ENCODE measurements around the gene BMPER.

BMPER gene

DNA sequence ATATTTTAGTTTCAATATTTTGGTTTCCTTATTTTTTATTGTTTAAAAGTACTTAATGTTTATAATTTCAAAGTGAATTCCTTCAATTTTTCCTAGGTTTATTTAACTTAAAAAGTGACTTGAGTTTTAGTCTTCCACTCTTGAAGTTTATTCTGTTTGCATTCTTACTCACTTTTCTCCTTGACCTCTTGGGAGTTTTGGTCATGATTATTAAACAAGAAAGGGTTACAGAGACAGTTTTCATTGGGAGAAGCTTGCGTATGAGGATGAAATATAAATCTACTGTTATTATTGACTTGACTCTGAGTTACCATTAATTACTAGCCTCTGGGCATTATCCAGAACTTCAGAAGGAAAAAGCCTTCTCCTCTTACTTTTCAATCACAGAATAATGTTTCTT, 216.0 kb downstream of the BMPER start:
- Histone ChIP-seq H3K27me3 (ENCODE audit: control insufficient read depth in 1 of 2, insufficient read depth in 2 of 2, low read length in 2 of 2) (no peaks in the 10 kb centered on the region), H3K9ac (ENCODE audit: low read length) (no peak overlapping the region), H3K9me3 (ENCODE audit: low read length) (no peaks in the 10 kb centered on the region), H3K27ac (ENCODE audit: low read depth, low read length) (no peak overlapping the region), H3K4me1 (ENCODE audit: insufficient read depth, low read length) (no peaks in the 10 kb centered on the region), H3K4me3 (ENCODE audit: low read depth in 1 of 2, low read length in 2 of 2) (no peak overlapping the region), H3K36me3 (ENCODE audit: insufficient read depth, low read length) (no peaks in the 10 kb centered on the region)

DNA sequence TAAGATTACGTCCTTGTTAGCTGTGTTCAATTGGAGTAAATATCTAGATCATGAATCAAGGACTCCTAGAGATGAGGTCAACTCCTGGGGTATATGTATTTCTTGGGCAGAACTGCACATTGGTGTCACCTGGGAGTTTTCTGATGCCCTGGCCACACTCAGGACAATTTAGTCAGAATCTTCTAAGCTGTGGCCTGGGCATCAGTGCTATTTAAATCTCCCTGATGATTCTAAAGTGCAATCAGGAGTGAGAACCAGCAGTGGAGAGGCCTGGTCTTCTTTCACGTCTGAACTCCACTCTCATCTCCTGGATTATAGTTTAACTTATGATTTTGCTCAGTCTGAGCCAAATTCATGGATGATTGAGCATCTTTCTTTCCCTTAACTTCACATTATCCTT, 218.0 kb downstream of the BMPER start:
- Histone ChIP-seq H3K9me3 (ENCODE audit: low read length) (no peaks in the 10 kb centered on the region), H3K4me3 (ENCODE audit: low read depth in 1 of 2, low read length in 2 of 2) (no peak overlapping the region), H3K27me3 (ENCODE audit: control insufficient read depth in 1 of 2, insufficient read depth in 2 of 2, low read length in 2 of 2) (no peaks in the 10 kb centered on the region), H3K36me3 (ENCODE audit: insufficient read depth, low read length) (no peaks in the 10 kb centered on the region), H3K4me1 (ENCODE audit: insufficient read depth, low read length) (no peaks in the 10 kb centered on the region), H3K27ac (ENCODE audit: low read depth, low read length) (no peak overlapping the region), H3K9ac (ENCODE audit: low read length) (no peak overlapping the region)

- Histone ChIP-seq H3K36me3 (ENCODE audit: insufficient read depth, low read length) (no peaks in the 10 kb centered on the region), H3K27ac (ENCODE audit: low read depth, low read length) (no peak overlapping the region), H3K9ac (ENCODE audit: low read length) (no peak overlapping the region), H3K4me3 (ENCODE audit: low read depth in 1 of 2, low read length in 2 of 2) (no peak overlapping the region), H3K9me3 (ENCODE audit: low read length) (no peaks in the 10 kb centered on the region), H3K27me3 (ENCODE audit: control insufficient read depth in 1 of 2, insufficient read depth in 2 of 2, low read length in 2 of 2) (no peaks in the 10 kb centered on the region), H3K4me1 (ENCODE audit: insufficient read depth, low read length) (no peaks in the 10 kb centered on the region)
Observed at GRCh38 chr7:34124765-34125164, 219.4 kb downstream of the BMPER start.

- H3K4me1 ChIP-seq (ENCODE audit: insufficient read depth, low read length), result no peaks in the 10 kb centered on the region
- H3K9ac ChIP-seq (ENCODE audit: low read length), result no peak overlapping the region
- no peak overlapping the region for H3K27ac ChIP-seq (ENCODE audit: low read depth, low read length)
- no peaks in the 10 kb centered on the region for H3K27me3 ChIP-seq (ENCODE audit: control insufficient read depth in 1 of 2, insufficient read depth in 2 of 2, low read length in 2 of 2)
- H3K9me3 ChIP-seq (ENCODE audit: low read length), result no peaks in the 10 kb centered on the region
- no peak overlapping the region for H3K4me3 ChIP-seq (ENCODE audit: low read depth in 1 of 2, low read length in 2 of 2)
- no peaks in the 10 kb centered on the region for H3K36me3 ChIP-seq (ENCODE audit: insufficient read depth, low read length)
Observed at GRCh38 chr7:34128762-34129161, 223.4 kb downstream of the BMPER start.

DNA sequence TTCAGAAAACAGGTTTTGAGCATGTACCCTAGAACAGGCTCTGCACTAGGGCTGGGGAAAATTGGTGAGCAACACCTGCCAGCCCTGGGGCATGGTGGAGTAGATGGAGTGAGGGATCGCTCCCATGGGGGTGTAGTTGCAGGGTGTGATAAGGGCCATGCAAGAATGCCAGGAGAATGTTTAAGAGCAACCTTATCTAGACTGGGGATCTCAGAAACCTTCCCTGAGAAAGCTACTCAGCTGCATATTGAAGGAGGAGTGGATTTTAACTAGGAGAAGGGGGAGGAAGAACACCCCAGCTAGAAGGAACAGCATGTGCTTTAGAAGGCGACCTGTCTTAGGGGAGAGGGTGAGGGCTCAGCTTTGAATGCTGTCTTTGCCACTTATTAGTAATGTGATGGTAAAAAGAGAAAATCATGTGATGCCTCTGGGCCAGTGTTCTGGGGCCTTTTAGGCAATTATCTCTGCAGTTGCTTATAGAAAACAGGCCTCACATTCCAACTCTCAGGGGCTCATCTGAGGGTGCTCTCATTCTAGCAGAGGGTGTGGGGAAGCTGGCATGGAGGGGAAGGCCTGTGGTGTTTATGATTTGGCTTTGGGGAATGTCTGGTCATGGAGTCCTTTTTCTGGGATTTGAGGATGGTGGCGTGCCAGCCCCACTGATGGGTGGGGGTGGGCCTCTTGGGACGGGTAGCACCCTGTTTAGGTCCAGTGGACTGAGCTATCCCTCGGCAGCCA, 225.4 kb downstream of the BMPER start:
- no peaks in the 10 kb centered on the region for H3K36me3 ChIP-seq (ENCODE audit: insufficient read depth, low read length)
- no peaks in the 10 kb centered on the region for H3K4me1 ChIP-seq (ENCODE audit: insufficient read depth, low read length)
- no peaks in the 10 kb centered on the region for H3K27me3 ChIP-seq (ENCODE audit: control insufficient read depth in 1 of 2, insufficient read depth in 2 of 2, low read length in 2 of 2)
- no peak overlapping the region for H3K4me3 ChIP-seq (ENCODE audit: low read depth in 1 of 2, low read length in 2 of 2)
- H3K27ac ChIP-seq (ENCODE audit: low read depth, low read length), result no peak overlapping the region
- no peak overlapping the region for H3K9ac ChIP-seq (ENCODE audit: low read length)
- no peaks in the 10 kb centered on the region for H3K9me3 ChIP-seq (ENCODE audit: low read length)

DNA sequence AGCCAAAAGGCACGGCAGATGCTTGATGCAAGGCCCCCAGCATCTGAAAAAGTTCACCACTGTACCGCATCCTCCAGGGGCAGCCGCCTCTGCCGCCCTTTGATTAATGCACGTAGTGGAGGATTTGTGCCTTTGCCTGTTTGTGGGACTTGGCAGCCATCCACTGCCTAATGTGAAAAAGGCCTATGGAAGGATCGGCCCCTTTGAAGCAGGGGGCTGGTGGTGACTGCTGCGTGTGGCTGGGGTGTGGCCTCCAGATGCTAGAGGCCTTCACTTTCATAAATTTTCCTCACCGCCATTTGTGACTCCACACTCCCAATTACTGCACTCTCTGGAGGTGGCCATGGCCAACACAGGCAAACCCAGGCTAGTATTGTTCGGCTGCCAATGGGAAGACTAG, 226.0 kb downstream of the BMPER start:
- no peaks in the 10 kb centered on the region for H3K27me3 ChIP-seq (ENCODE audit: control insufficient read depth in 1 of 2, insufficient read depth in 2 of 2, low read length in 2 of 2)
- H3K4me3 ChIP-seq (ENCODE audit: low read depth in 1 of 2, low read length in 2 of 2), result no peak overlapping the region
- H3K36me3 ChIP-seq (ENCODE audit: insufficient read depth, low read length), result no peaks in the 10 kb centered on the region
- H3K27ac ChIP-seq (ENCODE audit: low read depth, low read length), result no peak overlapping the region
- H3K9ac ChIP-seq (ENCODE audit: low read length), result no peak overlapping the region
- no peaks in the 10 kb centered on the region for H3K9me3 ChIP-seq (ENCODE audit: low read length)
- H3K4me1 ChIP-seq (ENCODE audit: insufficient read depth, low read length), result no peaks in the 10 kb centered on the region

GRCh38 chr7:34133356-34133982, 228.1 kb downstream of the BMPER start:
- Histone ChIP-seq H3K27me3 (ENCODE audit: control insufficient read depth in 1 of 2, insufficient read depth in 2 of 2, low read length in 2 of 2) (no peaks in the 10 kb centered on the region), H3K4me3 (ENCODE audit: low read depth in 1 of 2, low read length in 2 of 2) (no peak overlapping the region), H3K4me1 (ENCODE audit: insufficient read depth, low read length) (no peaks in the 10 kb centered on the region), H3K9ac (ENCODE audit: low read length) (no peak overlapping the region), H3K27ac (ENCODE audit: low read depth, low read length) (no peak overlapping the region), H3K9me3 (ENCODE audit: low read length) (no peaks in the 10 kb centered on the region), H3K36me3 (ENCODE audit: insufficient read depth, low read length) (no peaks in the 10 kb centered on the region)

- Histone ChIP-seq H3K9me3 (ENCODE audit: low read length) (no peaks in the 10 kb centered on the region), H3K4me3 (ENCODE audit: low read depth in 1 of 2, low read length in 2 of 2) (no peak overlapping the region), H3K27me3 (ENCODE audit: control insufficient read depth in 1 of 2, insufficient read depth in 2 of 2, low read length in 2 of 2) (no peaks in the 10 kb centered on the region), H3K36me3 (ENCODE audit: insufficient read depth, low read length) (no peaks in the 10 kb centered on the region), H3K9ac (ENCODE audit: low read length) (no peak overlapping the region), H3K27ac (ENCODE audit: low read depth, low read length) (no peak overlapping the region), H3K4me1 (ENCODE audit: insufficient read depth, low read length) (no peaks in the 10 kb centered on the region)
Observed at GRCh38 chr7:34133983-34134782, 228.8 kb downstream of the BMPER start.

- Histone ChIP-seq H3K4me3 (ENCODE audit: low read depth in 1 of 2, low read length in 2 of 2) (no peak overlapping the region), H3K4me1 (ENCODE audit: insufficient read depth, low read length) (no peaks in the 10 kb centered on the region), H3K27me3 (ENCODE audit: control insufficient read depth in 1 of 2, insufficient read depth in 2 of 2, low read length in 2 of 2) (no peaks in the 10 kb centered on the region), H3K27ac (ENCODE audit: low read depth, low read length) (no peak overlapping the region), H3K9ac (ENCODE audit: low read length) (no peak overlapping the region), H3K9me3 (ENCODE audit: low read length) (no peaks in the 10 kb centered on the region), H3K36me3 (ENCODE audit: insufficient read depth, low read length) (no peaks in the 10 kb centered on the region)
Observed at GRCh38 chr7:34135924-34136323, 230.6 kb downstream of the BMPER start.

DNA sequence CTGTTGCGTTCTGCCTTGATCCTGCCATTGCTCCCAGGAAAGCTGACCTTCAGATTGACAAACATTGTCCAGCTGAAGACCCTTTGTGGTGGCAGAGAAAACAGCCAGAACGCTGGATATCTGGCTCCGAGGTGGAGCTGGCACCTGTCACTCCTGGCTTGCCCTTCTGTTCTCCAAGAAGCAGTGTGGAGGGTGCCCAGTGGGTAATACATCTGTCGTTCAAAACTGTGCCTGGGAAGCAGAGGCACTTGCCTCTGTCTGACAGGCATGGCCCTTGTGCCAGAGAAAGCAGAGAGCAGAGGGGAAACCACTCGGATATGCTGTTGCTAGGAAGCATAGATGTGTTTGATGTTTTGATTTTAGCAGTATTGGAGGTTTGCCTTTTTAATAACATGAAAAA, 231.4 kb downstream of the BMPER start:
- no peak overlapping the region for H3K27ac ChIP-seq (ENCODE audit: low read depth, low read length)
- H3K4me1 ChIP-seq (ENCODE audit: insufficient read depth, low read length), result no peaks in the 10 kb centered on the region
- H3K36me3 ChIP-seq (ENCODE audit: insufficient read depth, low read length), result no peaks in the 10 kb centered on the region
- H3K27me3 ChIP-seq (ENCODE audit: control insufficient read depth in 1 of 2, insufficient read depth in 2 of 2, low read length in 2 of 2), result no peaks in the 10 kb centered on the region
- H3K9me3 ChIP-seq (ENCODE audit: low read length), result no peaks in the 10 kb centered on the region
- H3K4me3 ChIP-seq (ENCODE audit: low read depth in 1 of 2, low read length in 2 of 2), result no peak overlapping the region
- no peak overlapping the region for H3K9ac ChIP-seq (ENCODE audit: low read length)

DNA sequence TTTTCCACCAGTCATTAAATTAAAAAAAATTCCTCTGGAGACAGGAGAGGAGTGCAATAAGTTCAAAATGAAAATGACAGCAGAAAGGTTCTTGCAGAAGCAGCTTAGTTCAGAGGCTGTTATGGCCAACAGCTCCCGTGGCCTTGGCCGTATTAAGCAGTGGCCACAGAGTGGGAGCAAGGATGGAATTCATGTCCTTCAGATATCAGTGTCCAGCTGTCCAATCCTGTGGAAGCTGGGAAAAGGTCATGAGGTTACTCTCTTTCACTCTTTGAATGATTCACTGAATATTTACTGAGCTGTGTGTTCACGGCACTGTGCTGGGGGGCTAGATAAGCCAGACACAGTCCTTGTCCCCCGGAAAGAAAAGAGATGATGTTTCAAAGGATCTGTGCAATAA, 231.8 kb downstream of the BMPER start:
- Histone ChIP-seq H3K9me3 (ENCODE audit: low read length) (no peaks in the 10 kb centered on the region), H3K4me3 (ENCODE audit: low read depth in 1 of 2, low read length in 2 of 2) (no peak overlapping the region), H3K27me3 (ENCODE audit: control insufficient read depth in 1 of 2, insufficient read depth in 2 of 2, low read length in 2 of 2) (no peaks in the 10 kb centered on the region), H3K4me1 (ENCODE audit: insufficient read depth, low read length) (no peaks in the 10 kb centered on the region), H3K36me3 (ENCODE audit: insufficient read depth, low read length) (no peaks in the 10 kb centered on the region), H3K9ac (ENCODE audit: low read length) (no peak overlapping the region), H3K27ac (ENCODE audit: low read depth, low read length) (no peak overlapping the region)
